ENCODE measurements around the gene TUNAR. TPM values are rescaled to one million over a fixed set of nuclear protein-coding genes. Genes with fewer than 3 reads are reported as not detected.
"Not testable (repeated sequence)": the region's sequence is repeated elsewhere in the genome, so short reads cannot be mapped to it uniquely, and the experiment has no call there.

Gene TUNAR
- total RNA-seq, 1 donor from 2014 or later, result not detected

- not testable (repeated sequence) for DNase-seq (ENCODE audit: low spot score)
Observed at GRCh38 chr14:95968048-95968447, 91.4 kb downstream of the TUNAR start.

Other genes starting within 250 kb of the TUNAR start
- not detected for gene TCL1B, start 190.4 kb upstream of the TUNAR start, total RNA-seq
- not detected for gene TCL1A, start 162.7 kb upstream of the TUNAR start, total RNA-seq
- gene C14orf132, start 162.5 kb downstream of the TUNAR start, total RNA-seq, result 2.7 TPM

All from mesenteric fat pad (tissue), 1 donor.